D721Med (cell line): Measurements from ENCODE around the gene TMEM54.

Source experiments
- DNase-seq: peaks from one replicate; pipeline ENCODE4 v3.0.0; 2011; ENCODE audit warnings: low spot score; ENCODE audit not compliant: insufficient read length
- FAIRE-seq: peaks from 2 replicates; lab custom pipeline; 2011; peaks lifted over from hg19 to GRCh38; lab: Jason Lieb, UNC
- CTCF ChIP-seq: IDR thresholded peaks from 2 replicates; pipeline ENCODE4 v1.5.1; 2012; ENCODE audit warnings: mild to moderate bottlenecking, control low read depth; ENCODE audit not compliant: insufficient read depth; ENCODE audit errors: missing control alignments

TMEM54 gene

GRCh38 chr1:32890516-32891240, 10.5 kb downstream of the TMEM54 start:
- no peak for TF ChIP-seq CTCF
- FAIRE-seq: no peak
- no peak for DNase-seq

- DNase-seq (no peak), FAIRE-seq (no peak)
- TF ChIP-seq CTCF: no peak
Measured at GRCh38 chr1:32889731-32890278, 11.4 kb downstream of the TMEM54 start.

- FAIRE-seq (no peak), DNase-seq (no peak)
- TF ChIP-seq CTCF: no peak
Measured at GRCh38 chr1:32888677-32889420, 12.3 kb downstream of the TMEM54 start.

GRCh38 chr1:32888134-32888533, 13.1 kb downstream of the TMEM54 start:
- DNase-seq (no peak), FAIRE-seq (no peak)
- no peak for TF ChIP-seq CTCF

- no peak for FAIRE-seq
Measured at GRCh38 chr1:32887623-32888022, 13.6 kb downstream of the TMEM54 start.

GRCh38 chr1:32886828-32887414, 14.3 kb downstream of the TMEM54 start:
- no peak for TF ChIP-seq CTCF
- FAIRE-seq: no peak
- no peak for DNase-seq

More at GRCh38 chr1:32887623-32888022, 13.6 kb downstream of the TMEM54 start:
- TF ChIP-seq CTCF: no peak
- DNase-seq: no peak
